Adipocyte (in vitro differentiated cells): ENCODE data around the gene VPS13D.

Source experiments
- DNase-seq: peaks from one replicate; pipeline ENCODE4 v3.0.0-alpha.2; 2015; ENCODE audit warnings: low read depth
- H3K27me3 ChIP-seq: replicated peaks from 2 replicates; pipeline ENCODE4 v1.7.0; 2013; ENCODE audit warnings: mild to moderate bottlenecking, low read length, moderate library complexity; ENCODE audit not compliant: control insufficient read depth, insufficient read depth
- H3K36me3 ChIP-seq: 2 replicates; pipeline ENCODE4 v1.7.0; 2013; ENCODE audit warnings: low read length, mild to moderate bottlenecking, moderate library complexity; ENCODE audit not compliant: control insufficient read depth, insufficient read depth, severe bottlenecking
- H3K4me1 ChIP-seq: 2 replicates; pipeline ENCODE4 v1.7.0; 2013; ENCODE audit warnings: mild to moderate bottlenecking, low read length, moderate library complexity; ENCODE audit not compliant: control insufficient read depth, insufficient read depth
- H3K4me3 ChIP-seq: 2 replicates; pipeline ENCODE4 v1.7.0; 2013; ENCODE audit warnings: mild to moderate bottlenecking, low read length, moderate library complexity
- H3K9ac ChIP-seq: 2 replicates; pipeline ENCODE4 v1.7.0; 2013; ENCODE audit warnings: mild to moderate bottlenecking, low read length, moderate library complexity
- H3K9me3 ChIP-seq: 2 replicates; pipeline ENCODE4 v1.7.0; 2013; ENCODE audit warnings: mild to moderate bottlenecking, low read length, moderate library complexity; ENCODE audit not compliant: control insufficient read depth

Gene VPS13D

DNA sequence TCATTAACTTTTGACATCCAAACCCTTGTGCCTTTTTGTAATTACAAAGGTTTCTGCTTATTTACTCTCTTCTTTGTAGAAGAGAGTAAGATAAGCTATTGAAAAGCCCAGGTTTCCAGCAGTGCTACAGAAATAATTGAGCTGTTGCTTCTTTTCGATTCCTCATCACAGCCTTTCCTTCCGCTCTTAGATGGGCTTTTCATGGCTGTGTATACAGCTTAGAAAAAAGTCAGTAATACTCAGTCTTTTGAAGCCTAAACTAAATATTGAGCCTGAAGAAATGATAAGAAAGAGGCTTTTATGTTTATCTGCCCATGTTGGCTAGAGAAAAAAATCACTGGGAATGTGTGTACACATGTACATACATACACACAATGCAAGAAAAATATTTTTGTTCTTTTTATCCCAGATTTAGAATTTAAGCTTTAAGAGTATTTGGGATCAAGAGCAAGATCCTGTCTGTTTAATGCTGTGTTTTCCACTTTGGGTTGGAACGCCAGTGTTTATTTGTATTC, 172.4 kb downstream of the VPS13D start:
- peaks cover 56% of the 10 kb centered on the region for H3K4me1 ChIP-seq
- H3K27me3 ChIP-seq, result no peaks in the 10 kb centered on the region
- no peak for DNase-seq
- H3K36me3 ChIP-seq, result peaks cover 37% of the 10 kb centered on the region
- peak overlapping the region; percentile 14 for H3K4me3 ChIP-seq
- peak overlapping the region; percentile 79 for H3K9ac ChIP-seq
- H3K9me3 ChIP-seq, result no peaks in the 10 kb centered on the region

DNA sequence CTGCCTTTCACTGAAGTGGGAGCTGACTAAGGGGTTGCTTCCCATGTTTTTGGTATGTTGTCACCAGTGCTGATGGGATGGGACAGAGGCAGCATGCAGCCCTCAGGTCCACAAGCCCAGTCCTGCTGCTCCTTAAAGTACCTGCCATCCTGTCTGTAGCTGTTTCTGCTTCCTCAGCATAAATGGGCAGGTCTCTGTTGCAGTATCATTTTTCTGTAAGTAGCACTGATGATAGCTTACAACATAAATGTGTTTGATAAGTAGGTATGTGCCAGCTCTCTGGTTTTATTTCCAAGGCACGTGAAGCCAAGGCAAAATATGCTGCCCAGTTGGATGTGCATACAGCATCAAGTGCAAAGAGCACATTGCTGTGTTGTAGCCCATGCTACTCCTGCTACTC, 173.0 kb downstream of the VPS13D start:
- H3K27me3 ChIP-seq, result no peaks in the 10 kb centered on the region
- H3K9me3 ChIP-seq, result no peaks in the 10 kb centered on the region
- H3K4me1 ChIP-seq, result peaks cover 56% of the 10 kb centered on the region
- H3K36me3 ChIP-seq, result peaks cover 37% of the 10 kb centered on the region
- H3K9ac ChIP-seq, result peak overlapping the region; percentile 79
- H3K4me3 ChIP-seq, result no peak overlapping the region
- no peak for DNase-seq

DNA sequence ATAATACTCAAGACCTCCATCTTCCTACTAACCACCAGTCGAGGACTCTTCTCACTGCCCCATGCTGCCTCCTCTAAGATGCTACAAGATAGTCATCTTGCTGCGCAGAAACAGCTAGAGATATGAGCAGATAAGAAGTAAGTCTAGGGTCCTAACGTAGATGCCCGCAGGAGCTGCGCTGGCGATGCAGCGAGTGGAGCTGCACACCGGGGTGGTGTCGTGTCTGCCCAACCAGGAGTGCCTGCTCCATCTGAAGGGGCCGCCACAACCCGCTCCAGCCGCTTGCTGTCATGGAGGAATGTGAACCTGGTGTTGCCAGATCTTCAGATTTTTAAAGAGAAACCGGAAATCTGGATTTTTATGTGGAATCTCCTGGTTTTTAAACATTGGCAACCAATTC, 175.1 kb downstream of the VPS13D start:
- Histone ChIP-seq H3K27me3 (no peaks in the 10 kb centered on the region), H3K9me3 (no peaks in the 10 kb centered on the region), H3K36me3 (peaks cover 36% of the 10 kb centered on the region), H3K9ac (peak overlapping the region; percentile 85), H3K4me3 (no peak overlapping the region), H3K4me1 (peaks cover 70% of the 10 kb centered on the region)
- no peak for DNase-seq

DNA sequence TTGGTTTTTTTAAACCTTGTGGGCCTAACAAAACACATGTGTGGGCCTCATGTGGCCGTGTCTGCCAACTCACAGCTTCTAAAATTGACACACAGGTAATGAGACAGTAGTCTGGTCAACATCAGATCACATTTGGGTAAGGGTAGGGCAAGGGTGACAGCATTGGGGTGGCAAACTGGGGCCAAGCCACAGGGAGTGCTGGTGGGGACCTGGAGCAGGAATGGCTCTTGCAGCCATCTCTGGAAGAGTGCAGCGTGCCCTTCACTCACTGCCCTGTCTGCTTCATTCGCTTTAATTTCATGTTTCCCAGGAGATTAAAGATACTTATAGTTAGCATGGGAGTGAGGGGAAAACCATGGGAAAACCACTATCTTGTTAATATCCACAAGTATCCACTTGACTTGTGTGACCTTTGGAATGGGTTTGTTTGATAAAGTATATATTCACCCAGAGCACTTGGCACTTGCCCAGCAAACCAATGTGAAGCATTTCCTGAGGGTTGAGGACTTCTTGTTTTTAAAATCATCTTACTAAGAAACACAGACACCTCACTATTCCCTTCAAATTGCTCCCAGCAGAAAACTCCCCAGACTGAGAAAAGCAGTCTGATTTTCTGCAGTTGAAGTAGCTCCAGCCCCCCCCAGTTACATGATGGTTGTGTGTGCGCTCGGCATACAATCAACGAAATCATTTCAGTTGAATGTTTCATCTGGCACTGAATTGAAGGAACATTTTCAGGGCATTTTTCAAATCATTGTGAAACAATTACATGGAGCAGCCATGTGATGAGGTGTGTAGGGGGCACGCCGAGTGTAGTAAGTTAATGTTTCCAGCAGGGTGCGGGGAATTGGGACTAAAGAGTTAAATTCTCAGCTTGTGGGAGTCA, 175.7 kb downstream of the VPS13D start:
- no peaks in the 10 kb centered on the region for H3K27me3 ChIP-seq
- peaks cover 3% of the 10 kb centered on the region for H3K9me3 ChIP-seq
- DNase-seq, result peak; percentile 18
- H3K9ac ChIP-seq, result peak overlapping the region; percentile 85
- H3K36me3 ChIP-seq, result peaks cover 30% of the 10 kb centered on the region
- H3K4me3 ChIP-seq, result no peak overlapping the region
- H3K4me1 ChIP-seq, result peaks cover 74% of the 10 kb centered on the region

DNA sequence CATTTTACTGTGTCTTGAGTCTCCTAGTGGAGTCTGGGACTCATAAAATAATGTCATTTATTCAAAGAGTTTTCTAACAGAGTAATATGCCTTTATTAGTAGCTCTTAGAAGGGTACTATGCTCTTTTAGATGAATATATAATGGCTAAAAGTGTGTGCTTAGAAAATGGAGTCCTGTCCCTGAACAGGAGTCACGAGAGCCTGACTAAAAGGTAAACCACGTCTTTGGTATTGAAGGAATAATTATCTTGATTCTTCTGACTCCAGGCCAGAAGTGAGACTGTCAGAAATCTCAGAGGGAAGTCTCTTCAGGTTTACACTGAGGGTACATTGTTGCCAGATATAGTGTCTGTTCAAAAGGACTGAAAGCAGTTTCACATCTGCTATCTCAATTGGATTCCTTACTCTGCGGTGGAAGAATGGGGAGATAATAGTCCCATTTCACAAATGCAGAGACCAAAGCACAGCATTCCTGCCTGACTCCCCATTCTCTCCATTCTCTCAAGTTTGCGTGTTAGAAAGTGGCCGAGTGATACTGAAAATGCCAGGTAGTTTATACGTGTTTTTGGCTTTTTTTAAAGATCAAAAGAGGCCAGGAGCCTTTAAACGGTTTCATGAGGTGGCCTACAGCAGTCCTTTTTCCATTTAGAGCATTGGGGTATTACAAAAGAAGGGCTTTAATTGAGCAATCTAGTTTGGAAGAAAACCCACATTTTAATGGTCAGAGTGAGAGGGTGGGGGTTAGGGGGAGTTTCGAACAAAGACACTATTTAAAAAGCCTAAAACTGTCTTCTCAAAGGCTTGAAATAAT, 176.6 kb downstream of the VPS13D start:
- Histone ChIP-seq H3K9ac (peak overlapping the region; percentile 85), H3K27me3 (no peaks in the 10 kb centered on the region), H3K9me3 (peaks cover 3% of the 10 kb centered on the region), H3K4me3 (peak overlapping the region; percentile 9), H3K4me1 (peaks cover 68% of the 10 kb centered on the region), H3K36me3 (peaks cover 24% of the 10 kb centered on the region)
- peak; percentile 85 for DNase-seq

DNA sequence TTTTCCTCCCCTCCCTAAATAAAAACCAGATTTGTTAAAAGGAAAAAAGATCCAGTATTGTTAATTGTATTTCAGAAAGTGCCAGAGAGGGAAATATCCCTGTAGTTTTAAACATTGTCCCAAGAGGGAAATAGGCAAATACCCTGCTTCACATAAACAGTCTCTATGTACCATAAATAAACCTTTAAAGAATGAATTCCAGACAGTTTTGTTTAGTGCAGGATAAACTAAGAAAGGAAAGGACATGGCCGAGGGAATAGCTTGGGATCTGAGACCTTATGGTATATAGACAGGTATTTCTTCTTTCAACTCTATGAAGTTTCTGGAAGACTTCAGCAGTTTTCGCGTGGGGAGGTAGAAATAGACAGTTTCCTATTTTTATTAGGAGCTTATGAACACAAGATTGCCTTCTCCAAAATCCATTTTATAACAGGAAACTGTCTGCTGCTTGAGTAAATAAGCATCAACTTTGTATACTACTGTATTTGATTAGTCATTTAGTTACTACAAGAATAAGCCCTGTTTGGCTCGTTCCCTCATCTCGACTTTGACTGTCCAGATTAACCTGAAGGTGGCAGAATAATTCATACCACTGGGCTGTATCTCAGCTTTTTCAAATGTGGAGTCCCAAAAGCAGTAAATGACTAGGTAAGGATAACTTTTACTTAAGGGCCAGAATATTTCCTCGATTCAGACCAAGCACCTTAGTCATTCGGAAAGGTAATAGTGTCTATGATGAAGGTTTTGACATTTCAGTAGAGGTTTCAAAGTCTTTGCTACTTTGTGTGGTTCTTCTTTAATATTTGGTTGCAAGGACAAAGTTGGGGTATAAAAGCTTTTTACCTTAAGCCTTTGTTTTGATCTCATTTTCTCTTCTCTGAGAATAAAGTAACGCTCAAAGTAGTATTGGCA, 177.5 kb downstream of the VPS13D start:
- Histone ChIP-seq H3K4me1 (peaks cover 59% of the 10 kb centered on the region), H3K4me3 (peak overlapping the region; percentile 38)
- DNase-seq, result peak; percentile 69

DNA sequence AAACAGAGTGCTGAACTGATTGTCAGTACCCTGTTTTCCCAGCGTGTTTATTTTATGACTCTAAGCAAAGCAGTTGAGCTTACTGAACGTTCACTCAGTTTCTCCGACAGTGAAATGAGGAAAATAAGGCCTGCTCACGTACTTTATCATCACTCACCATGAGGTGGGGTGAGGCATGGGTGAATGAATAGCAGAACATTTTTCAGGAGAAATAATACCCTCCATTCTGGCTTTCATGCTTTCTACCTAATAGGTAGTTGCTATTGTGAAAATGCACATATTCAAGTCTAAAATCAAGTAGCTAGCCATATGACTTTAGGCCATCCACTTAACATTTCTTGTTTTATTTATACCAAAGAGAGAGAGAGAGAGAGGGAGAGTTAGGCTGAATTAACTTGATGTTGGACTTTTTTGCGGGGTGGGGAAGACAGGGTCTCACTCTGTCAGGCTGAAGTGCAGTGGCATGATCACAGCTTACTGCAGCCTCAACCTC, 178.2 kb downstream of the VPS13D start:
- Histone ChIP-seq H3K36me3 (peaks cover 35% of the 10 kb centered on the region), H3K9ac (peak overlapping the region; percentile 85), H3K9me3 (peaks cover 3% of the 10 kb centered on the region), H3K27me3 (no peaks in the 10 kb centered on the region), H3K4me1 (peaks cover 52% of the 10 kb centered on the region), H3K4me3 (no peak overlapping the region)
- DNase-seq, result no peak

More for the DNA sequence above, 177.5 kb downstream of the VPS13D start:
- no peaks in the 10 kb centered on the region for H3K27me3 ChIP-seq
- H3K9ac ChIP-seq, result peak overlapping the region; percentile 85
- H3K36me3 ChIP-seq, result peaks cover 32% of the 10 kb centered on the region
- peaks cover 3% of the 10 kb centered on the region for H3K9me3 ChIP-seq

DNA sequence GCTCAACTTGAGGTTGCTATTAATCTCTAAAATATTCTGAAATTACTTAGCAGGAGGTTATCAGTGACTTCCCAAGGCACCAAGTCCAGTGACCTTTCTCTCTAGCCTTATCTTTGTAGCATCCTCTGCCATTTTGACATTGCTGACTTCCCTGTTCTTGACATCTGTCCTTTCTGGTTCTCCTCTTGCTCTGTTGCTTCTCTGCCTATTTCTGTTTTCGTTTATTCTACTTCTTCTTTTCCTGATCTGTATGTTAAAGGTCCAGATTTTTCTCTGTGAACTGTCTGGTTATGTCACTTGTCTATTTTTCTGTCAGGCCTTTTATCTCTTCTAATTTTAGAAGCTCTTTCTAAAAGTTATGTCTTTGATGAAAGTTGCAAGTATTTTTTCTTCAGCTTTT, 178.8 kb downstream of the VPS13D start:
- Histone ChIP-seq H3K27me3 (no peaks in the 10 kb centered on the region), H3K4me3 (no peak overlapping the region), H3K9me3 (peaks cover 3% of the 10 kb centered on the region), H3K36me3 (peaks cover 28% of the 10 kb centered on the region), H3K4me1 (peaks cover 49% of the 10 kb centered on the region), H3K9ac (no peak overlapping the region)
- no peak for DNase-seq

DNA sequence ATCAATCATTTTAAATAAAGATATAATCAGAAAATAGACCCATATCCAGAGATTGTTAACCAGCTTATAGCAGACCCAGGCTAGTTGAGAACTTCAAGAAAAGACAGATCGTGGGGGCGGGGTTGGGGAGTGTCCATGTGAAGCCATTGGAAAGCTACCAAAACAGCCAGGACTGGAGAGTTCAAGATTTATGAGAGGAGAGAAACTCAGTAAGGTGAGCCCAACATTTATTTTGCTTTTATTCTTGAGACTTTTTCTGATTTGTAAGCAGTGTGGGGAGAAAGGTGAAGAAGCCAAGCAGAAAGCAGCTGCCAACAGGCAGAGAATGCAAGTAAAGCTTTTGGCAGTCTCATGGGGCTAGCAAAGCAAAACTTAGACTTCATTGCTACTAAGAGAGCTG, 179.9 kb downstream of the VPS13D start:
- Histone ChIP-seq H3K27me3 (no peaks in the 10 kb centered on the region), H3K4me1 (peaks cover 49% of the 10 kb centered on the region), H3K9me3 (peaks cover 3% of the 10 kb centered on the region), H3K4me3 (no peak overlapping the region), H3K36me3 (peaks cover 18% of the 10 kb centered on the region), H3K9ac (peak overlapping the region; percentile 11)
- DNase-seq, result peak; percentile 16

DNA sequence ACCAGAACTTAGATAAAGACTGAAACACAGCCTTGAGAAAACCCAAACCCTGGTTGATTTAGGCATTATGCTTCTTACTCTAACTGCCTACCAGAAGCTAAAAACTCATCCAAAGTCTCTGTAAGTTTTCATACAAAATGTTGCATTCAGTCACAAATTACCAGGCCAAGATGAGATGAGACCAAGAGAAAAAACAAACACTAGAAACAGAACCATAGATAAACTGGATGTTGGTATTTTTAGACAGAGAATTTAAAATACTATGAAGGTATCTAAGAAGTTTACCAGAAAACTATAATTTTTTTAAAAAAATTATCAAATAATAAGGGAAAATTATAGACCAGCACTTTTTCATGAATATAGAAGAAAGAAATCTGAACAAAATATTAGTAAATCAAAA, 180.5 kb downstream of the VPS13D start:
- peaks cover 44% of the 10 kb centered on the region for H3K4me1 ChIP-seq
- peak overlapping the region; percentile 11 for H3K9ac ChIP-seq
- no peaks in the 10 kb centered on the region for H3K27me3 ChIP-seq
- H3K9me3 ChIP-seq, result peaks cover 3% of the 10 kb centered on the region
- peaks cover 11% of the 10 kb centered on the region for H3K36me3 ChIP-seq
- no peak overlapping the region for H3K4me3 ChIP-seq
- DNase-seq, result no peak
